ENCODE data around the gene SLC5A5.
"Not testable (repeated sequence)": the region's sequence is repeated elsewhere in the genome, so short reads cannot be mapped to it uniquely, and the experiment has no call there.

Gene SLC5A5

DNA sequence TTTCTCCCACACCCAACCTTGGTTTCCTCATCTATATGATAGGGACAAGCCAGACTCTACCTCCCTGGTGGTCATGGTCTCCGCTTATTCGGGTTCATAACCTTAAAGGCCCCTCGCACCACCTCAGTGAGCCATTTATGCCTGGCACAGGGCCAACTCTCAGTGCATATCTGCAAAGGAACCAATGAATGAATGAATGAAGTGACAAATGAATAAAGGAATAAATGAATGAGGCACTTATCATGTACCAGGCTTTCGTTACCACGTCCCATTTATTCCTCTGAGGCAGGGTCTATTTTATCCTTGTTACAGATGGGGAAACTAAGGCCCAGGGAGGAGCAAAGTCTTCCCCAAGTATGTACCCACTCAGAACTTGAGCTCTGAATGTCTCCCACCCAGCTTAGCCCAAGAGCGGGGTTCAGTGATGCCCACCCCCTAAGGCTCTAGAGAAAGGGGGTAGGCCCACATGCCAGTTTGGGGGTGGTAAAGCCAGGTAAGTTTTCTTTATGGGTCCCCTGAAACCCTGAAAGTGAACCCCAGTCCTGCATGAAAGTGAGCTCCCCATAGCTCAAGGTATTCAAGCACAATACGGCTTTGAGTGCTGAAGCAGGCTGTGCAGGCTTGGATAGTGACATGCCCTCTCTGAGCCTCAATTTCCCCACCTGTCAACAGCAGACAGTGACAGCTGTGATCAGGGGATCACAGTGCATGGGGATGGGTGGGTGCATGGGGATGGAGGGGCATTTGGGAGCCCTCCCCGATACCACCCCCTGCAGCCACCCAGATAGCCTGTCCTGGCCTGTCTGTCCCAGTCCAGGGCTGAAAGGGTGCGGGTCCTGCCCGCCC lies 490 bp upstream of the SLC5A5 start:
- DNase-seq (ENCODE audit: low spot score) = no peak

DNA sequence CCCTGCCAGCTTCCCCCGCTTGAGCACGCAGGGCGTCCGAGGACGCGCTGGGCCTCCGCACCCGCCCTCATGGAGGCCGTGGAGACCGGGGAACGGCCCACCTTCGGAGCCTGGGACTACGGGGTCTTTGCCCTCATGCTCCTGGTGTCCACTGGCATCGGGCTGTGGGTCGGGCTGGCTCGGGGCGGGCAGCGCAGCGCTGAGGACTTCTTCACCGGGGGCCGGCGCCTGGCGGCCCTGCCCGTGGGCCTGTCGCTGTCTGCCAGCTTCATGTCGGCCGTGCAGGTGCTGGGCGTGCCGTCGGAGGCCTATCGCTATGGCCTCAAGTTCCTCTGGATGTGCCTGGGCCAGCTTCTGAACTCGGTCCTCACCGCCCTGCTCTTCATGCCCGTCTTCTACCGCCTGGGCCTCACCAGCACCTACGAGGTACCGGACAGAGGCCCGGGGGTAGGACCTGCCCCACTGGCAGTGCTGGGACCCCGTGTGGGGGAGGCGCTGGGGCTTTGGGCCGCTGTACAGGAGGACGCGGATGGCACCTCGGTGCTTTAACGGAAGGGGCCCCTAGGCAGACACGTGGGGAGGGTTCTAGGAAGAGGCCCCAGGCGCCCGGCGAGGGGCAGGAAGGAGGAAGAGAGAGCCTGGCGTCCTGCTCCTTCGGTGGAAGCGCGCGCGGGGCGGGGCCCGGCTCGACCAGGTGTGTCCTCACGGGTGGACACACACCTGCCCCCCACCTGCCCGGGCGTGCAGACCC lies 681 bp downstream of the SLC5A5 start:
- DNase-seq (ENCODE audit: low spot score) = no peak

DNA sequence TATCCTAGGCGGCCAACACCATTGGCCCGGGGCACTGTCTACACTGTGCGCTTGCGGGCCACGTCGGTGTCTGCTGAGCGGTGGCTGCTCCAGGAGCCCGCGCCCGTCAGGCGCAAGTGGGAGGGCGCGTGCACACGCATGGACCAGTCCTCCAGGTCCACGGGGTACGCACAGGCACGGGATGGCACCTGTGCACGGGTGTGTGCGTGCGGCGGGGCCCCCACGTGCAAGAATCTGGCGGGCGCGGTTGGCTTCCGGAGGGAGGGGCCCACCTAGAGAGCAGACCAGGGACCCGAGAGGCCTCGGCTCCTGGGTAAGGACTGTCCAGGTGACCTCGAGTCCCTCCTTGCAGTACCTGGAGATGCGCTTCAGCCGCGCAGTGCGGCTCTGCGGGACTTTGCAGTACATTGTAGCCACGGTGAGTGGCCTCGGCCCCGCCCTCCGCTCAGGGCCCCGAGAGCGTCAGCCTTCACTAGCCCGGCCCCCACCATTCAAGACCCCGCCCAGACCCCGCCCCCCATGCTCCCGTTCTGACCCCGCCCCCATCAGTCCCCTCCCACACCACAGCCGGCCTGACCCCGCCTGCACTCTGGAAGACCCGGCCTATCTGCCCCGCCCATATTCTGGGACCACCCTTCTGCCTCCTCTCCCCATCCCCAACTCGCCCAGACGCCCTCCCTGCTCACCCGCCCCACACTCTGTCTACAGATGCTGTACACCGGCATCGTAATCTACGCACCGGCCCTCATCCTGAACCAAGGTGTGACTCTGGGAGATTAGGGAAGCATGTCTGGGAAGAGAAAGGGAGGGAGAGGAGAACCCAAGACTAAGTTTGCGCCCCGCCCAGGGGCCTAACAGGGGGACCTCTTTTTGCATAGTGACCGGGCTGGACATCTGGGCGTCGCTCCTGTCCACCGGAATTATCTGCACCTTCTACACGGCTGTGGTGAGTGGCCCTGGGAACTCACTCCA lies 2.3 kb downstream of the SLC5A5 start:
- DNase-seq (ENCODE audit: low spot score) = no peak

DNA sequence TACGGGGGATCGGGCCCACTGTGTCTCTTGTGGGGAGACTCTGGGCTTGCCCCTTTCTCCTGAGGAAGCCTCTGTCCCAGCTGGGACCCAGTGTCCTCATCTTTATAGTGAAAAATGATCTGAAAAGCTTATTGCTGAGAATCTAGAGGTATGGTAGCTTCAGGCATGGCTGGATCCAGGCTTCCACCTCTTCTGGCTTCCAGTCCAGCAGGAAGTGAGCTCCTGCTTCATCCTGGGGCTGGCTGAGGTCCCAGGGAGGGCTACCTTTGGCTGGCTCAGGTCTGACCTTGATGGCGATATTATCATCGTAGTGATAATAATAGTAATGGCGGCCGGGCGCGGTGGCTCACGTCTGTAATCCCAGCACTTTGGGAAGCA lies 3.0 kb downstream of the SLC5A5 start:
- DNase-seq (ENCODE audit: low spot score) = no peak

DNA sequence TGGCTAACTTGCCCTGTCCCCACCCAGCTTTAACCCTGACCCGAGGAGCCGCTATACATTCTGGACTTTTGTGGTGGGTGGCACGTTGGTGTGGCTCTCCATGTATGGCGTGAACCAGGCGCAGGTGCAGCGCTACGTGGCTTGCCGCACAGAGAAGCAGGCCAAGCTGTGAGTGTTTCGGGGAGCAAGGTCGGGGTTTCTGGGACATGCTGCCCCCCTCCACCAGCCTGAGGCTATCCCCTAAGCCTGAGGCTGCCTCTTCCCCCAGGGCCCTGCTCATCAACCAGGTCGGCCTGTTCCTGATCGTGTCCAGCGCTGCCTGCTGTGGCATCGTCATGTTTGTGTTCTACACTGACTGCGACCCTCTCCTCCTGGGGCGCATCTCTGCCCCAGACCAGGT lies 6.0 kb downstream of the SLC5A5 start:
- DNase-seq (ENCODE audit: low spot score) = no peak

DNA sequence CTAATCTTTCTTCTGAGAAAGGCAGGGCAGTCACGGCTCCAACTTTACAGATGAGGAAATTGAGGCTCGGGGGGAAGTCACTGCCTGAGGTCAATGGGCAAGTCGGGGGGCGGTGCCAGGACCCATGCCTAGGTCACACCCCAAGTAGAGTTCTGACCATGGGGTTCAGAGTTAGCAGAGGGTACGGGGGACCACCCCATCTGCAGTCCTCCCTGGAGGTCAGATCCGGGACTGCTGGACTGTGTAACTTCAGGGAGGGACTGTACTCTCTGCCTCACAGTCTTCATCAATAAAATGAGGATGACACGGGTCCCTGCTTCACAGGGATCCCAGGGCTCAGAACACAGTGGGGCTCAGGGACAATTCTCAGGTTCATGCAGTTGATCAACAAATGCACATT lies 7.7 kb downstream of the SLC5A5 start:
- no peak for DNase-seq (ENCODE audit: low spot score)

DNA sequence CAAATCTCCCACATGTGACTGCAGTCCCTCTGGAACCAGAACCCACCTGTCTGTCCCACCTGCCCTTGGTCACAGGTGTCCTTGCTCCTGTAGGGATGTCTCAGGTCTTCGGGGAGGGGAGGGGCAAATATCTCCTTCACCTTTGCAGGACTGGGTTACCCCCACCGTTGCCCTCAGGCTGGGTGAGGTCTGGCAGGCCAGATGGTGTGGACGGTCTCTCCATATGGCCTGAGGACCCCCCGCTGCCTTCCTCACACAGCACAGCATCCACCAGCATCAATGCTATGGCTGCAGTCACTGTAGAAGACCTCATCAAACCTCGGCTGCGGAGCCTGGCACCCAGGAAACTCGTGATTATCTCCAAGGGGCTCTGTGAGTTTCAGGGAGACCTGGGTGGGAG lies 10.0 kb downstream of the SLC5A5 start:
- DNase-seq (ENCODE audit: low spot score) = no peak

DNA sequence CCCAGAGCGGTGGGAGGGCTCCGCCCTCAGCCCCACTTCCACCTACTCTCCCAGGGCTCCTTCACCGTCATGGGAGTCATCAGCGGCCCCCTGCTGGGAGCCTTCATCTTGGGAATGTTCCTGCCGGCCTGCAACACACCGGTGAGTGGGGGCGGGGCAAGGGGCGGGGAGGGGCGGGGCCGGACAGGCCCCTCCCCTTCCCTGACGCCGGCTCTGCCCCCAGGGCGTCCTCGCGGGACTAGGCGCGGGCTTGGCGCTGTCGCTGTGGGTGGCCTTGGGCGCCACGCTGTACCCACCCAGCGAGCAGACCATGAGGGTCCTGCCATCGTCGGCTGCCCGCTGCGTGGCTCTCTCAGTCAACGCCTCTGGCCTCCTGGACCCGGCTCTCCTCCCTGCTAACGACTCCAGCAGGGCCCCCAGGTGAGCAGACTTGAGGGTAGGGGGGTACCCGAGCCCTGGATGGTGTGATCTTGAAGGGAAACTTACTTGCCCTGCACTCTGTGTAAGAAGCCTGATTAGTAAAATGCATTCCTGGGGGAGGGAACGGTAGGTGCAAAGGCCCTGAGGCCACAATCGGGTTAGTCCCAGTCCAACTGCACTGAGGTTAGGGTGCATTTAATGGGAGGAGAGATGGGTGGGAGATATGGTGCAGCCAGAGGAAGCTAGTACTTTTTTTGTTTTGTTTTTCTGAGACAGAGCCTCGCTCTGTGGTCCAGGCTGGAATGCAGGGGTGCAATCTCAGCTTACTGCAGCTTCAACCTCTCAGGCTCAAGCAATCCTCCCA lies 12.1 kb downstream of the SLC5A5 start:
- DNase-seq (ENCODE audit: low spot score) = no peak

DNA sequence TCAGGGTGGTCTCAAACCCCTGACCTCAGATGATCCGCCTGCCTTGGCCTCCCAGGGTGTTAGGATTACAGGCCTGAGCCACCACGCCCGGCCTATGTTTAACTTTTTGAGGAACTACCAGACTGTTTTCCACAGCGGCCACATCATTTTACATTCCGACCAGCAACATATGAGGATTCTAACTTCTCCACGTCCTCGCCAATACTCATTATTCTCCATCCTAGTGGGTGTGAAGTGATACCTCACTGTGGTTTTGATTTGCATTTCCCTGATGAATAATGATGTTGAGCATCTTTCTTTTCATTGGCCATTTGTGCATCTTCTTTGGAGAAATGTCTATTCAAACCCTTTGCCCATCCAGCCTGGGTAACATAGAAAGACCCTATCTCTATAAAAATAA lies 14.8 kb downstream of the SLC5A5 start:
- DNase-seq (ENCODE audit: low spot score) = no peak

DNA sequence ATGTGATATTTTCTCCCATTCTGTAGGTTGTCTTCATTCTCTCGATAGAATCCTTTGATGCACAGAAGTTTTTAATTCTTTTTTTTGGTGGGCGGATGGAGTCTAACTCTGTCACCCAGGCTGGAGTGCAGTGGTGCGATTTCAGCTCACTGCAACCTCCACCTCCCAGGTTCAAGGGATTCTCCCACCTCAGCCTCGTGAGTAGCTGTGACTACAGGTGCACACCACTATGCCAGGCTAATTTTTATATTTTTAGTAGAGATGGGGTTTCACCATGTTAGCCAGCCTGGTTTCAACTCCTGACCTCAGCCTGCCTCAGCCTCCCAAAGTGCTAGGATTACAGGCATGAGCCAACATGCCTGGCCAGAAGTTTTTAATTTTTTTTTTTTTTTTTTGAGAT lies 15.5 kb downstream of the SLC5A5 start:
- DNase-seq (ENCODE audit: low spot score) = not testable (repeated sequence)

DNA sequence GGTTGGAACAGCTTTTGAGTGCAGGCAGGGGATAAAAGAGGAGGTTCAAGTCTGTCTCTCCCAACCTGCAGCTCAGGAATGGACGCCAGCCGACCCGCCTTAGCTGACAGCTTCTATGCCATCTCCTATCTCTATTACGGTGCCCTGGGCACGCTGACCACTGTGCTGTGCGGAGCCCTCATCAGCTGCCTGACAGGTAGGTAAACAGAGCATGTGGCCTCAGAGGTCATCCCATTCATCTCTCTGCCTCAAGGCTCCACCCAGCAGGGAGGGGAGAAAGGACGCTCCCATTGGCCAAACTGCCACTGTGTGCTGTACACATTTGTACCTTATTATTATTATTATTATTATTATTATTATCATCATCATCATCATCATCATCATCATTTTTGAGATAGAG lies 16.5 kb downstream of the SLC5A5 start:
- no peak for DNase-seq (ENCODE audit: low spot score)

DNA sequence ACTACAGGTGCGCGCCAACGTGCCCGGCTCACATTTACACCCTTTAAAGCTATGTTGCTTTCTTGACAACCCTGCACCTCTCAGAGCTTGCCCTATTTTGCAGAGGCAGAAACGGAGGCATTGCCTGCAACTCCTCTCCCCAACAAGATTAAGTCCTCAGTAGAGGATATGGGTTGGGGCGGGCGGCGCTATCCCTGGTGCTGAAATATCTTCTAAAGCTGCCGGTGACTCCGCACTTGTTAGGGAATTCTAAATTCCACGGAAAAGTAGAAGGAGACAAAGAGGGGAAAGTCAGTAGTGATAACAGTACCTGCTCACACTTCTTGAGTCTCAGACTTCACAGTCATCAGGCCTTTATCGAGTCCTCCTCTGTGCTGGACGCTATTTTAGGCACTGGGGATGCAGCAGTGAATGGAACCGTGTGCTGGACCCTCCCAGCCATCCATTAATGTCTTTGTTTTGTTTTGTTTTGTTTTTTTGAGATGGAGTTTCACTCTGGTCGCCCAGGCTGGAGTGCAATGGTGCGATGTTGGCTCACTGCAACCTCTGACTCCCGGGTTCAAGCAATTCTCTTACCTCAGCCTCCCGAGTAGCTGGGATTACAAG lies 18.0 kb downstream of the SLC5A5 start:
- DNase-seq (ENCODE audit: low spot score) = no peak

DNA sequence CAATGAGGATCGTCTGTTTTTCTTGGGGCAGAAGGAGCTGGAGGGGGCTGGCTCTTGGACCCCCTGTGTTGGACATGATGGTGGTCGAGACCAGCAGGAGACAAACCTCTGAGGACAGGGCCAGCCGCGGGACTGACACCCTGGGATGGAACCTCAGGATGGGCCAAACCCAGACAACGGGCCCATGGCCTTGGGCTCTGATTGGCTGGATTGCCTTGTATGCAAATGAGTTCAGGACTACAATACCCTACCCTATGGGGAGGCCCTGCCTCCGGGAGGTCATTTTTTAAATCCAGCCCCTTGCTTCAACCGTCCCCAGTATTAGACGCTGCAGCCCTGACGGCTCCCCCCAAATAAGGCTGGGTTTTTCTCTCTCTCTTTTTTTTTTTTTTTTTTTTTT lies 22.0 kb downstream of the SLC5A5 start:
- no peak for DNase-seq (ENCODE audit: low spot score)

DNA sequence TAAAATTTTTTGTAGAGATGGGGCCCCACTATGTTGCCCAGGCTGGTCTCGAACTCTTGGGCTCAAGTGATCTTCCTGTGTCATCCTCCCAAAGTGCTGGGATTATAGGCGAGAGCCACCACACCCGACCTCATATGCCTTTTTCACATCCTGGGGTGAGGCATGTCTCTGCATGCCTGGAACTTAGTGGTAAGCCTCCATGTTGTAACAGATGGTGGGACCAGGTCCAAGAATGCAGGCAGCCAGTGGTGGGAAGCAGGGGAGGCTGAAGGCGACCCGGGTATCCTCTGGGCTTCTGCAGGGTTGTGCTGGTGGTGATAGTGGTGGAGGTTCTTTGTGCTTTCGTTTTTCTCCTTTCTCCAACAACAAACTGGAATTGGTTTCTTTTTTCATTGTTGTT lies 31.0 kb downstream of the SLC5A5 start:
- DNase-seq (ENCODE audit: low spot score) = no peak

DNA sequence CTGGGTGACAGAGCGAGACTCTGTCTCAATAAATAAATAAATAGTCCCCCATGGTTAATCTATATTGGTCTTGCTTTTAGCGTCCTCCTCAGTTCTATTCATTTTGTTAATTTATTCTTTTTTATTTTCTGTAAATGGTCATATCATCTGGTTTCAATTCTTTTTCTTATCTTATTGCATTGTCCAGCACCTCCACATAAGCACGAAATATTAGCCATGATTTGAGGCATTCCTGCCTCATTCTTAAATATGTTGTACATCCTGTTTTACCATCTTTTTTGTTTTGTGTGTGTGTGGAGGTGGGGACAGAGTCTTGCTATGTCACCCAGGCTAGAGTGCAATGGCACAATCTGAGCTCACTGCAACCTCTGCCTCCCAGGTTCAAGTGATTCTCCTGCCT lies 36.5 kb downstream of the SLC5A5 start:
- DNase-seq (ENCODE audit: low spot score) = no peak

DNA sequence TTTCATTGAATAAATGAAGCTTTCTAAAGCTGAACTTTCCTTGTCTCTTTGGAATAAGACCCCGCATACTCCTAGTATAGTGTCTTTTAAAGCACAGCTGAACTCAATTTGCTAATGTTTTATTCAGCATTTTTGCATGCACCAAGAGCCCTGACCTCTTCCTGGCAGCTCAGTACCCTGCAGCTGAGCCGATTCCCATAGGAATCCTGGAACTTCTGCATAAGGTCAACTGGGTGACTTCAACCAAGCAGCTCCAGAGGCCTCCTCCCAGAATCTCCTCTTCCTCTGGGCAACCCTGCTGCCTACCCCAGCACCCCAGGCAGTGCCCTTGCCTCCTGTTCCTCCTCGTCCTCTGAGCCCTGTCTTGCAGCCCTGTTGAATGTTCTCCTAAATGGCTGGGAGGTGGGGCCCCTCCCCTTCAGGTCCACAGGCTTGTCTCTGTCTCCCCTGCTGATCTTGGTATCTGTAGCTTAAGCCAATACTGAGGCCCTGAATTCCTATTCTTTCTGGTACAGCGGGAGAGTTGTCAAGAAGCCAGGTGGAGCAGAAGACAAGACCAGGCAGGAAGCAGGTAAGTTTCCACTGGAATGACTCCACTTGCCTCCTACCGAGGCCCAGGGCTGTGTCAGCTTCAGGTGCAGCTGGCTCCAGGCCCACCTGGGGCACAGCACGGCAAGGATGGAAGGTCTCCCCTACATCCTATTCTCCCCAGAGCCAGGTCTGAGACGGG lies 37.4 kb downstream of the SLC5A5 start:
- DNase-seq (ENCODE audit: low spot score) = no peak

DNA sequence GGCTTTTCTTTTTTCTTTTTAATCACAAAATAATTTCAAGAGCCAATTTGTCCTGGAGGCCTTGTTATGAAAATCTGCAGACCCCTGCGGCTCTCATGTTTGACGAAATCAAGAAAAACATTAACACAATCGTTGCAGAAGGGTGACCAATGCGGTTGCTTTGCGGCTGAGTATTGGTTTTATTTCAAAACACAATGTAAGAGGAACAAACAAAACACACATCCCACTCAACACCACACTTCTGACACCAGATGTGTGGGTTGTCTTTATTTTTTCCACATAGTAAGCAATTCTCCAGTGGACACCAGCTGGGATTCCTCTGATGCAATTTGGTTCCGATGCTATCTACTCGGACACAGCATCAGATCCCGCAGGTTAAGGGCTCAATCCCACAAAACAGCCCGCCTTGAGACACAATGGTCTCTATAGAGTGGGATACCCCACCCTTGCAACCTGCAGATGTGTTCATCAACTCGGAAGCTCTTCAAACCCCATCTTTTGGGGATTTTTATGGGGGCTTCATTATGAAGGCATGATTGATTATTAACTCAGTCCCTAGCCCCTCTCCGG lies 39.1 kb downstream of the SLC5A5 start:
- no peak for DNase-seq (ENCODE audit: low spot score)

DNA sequence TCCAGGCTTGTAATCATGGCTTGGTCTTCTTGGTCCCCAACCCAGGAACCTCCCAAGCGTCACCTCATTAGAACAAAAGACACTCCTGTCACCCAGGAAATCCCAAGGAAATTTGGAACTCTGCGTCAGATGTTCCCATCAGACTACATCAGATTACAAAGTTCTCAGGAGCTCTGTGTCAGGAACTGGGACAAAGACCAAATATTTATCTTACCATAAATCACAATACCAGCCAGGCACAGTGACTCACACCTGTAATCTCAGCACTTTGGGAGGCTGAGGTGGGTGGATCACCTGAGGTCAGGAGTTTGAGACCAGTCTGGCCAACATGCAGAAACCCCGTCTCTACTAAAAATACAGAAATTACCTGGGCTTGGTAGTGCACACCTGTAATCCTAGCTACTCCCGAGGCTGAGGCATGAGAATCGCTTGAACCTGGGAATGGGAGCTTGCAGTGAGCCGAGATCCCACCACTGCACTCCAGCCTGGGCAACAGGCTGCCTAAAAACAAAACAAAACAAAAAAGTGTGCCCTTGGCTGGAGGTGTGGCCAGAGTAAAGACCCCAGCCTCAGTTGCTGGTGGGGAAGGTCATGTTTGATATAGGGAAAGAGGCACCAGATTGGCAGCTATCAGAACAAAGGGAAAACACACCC lies 44.3 kb downstream of the SLC5A5 start:
- no peak for DNase-seq (ENCODE audit: low spot score)

DNA sequence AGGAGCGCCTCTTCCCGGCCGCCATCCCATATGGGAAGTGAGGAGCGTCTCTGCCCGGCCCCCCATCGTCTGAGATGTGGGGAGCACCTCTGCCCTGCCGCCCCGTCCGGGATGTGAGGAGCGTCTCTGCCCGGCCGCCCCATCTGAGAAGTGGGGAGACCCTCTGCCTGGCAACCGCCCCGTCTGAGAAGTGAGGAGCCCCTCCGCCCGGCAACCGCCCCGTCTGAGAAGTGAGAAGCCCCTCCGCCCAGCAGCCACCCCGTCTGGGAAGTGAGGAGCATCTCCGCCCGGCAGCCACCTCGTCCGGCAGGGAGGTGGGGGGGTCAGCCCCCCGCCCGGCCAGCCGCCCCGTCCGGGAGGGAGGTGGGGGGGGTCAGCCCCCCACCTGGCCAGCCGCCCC lies 46.4 kb downstream of the SLC5A5 start:
- not testable (repeated sequence) for DNase-seq (ENCODE audit: low spot score)

DNA sequence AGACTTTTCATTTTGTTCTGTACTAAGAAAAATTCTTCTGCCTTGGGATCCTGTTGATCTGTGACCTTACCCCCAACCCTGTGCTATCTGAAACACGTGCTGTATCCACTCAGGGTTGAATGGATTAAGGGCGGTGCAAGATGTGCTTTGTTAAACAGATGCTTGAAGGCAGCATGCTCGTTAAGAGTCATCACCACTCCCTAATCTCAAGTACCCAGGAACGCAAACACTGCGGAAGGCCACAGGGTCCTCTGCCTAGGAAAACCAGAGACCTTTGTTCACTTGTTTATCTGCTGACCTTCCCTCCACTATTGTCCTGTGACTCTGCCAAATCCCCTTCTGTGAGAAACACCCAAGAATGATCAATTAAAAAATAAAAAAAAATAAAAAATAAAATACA lies 47.4 kb downstream of the SLC5A5 start:
- not testable (repeated sequence) for DNase-seq (ENCODE audit: low spot score)

All from hepatic stellate cell (primary cell).